GM10248 (cell line): ENCODE data around the gene PAFAH1B2.
A peak's percentile ranks its signal among the peaks of the same experiment; 100 is the strongest.

Source experiments
- CTCF ChIA-PET: fragments of 300-600 bp; sonication (Branson Sonifier 250); formaldehyde crosslinking; extraction: SDS; loops from one replicate; lab custom pipeline; 2021; ENCODE audit warnings: antibody characterized with exemption; lab: Yijun Ruan, JAX
- POLR2A ChIA-PET: fragments of 350-650 bp; sonication (Branson Sonifier 250); formaldehyde crosslinking; extraction: SDS; loops from one replicate; lab custom pipeline; 2020; ENCODE audit warnings: antibody characterized with exemption; lab: Yijun Ruan, JAX
- DNase-seq: peaks from one replicate; pipeline ENCODE4 v3.0.0; 2012; ENCODE audit errors: extremely low spot score
- CTCF ChIP-seq: IDR thresholded peaks from 2 replicates; pipeline ENCODE4 v1.5.1; 2012; ENCODE audit warnings: mild to moderate bottlenecking, low read depth; ENCODE audit errors: extremely low read depth, missing control alignments, control extremely low read depth

PAFAH1B2 gene

GRCh38 chr11:117177534-117178209 is 33.6 kb downstream of the PAFAH1B2 start:
- CTCF ChIA-PET: interaction anchor here (0.5 to 7.7 kb wide), 9 partner anchors 6 to 282 kb away, joined by 3 to 118 read pairs (median 5); partner anchors contain the start of genes PAFAH1B2 and PCSK7
- DNase-seq: no peak
- TF ChIP-seq CTCF: no peak
- POLR2A ChIA-PET: interaction anchor here (0.9 kb wide), 1 partner anchor 52 kb away, joined by 3 read pairs; no protein-coding TSS in a partner anchor

- TF ChIP-seq CTCF: no peak
- POLR2A ChIA-PET: interaction anchor here (0.6 to 1.4 kb wide), 7 partner anchors 11 to 156 kb away, joined by 3 to 5 read pairs (median 3); partner anchors contain the start of genes CEP164 and PAFAH1B2
- DNase-seq: peak; percentile 92
- CTCF ChIA-PET: interaction anchor here (0.5 to 7.7 kb wide), 13 partner anchors 7 to 282 kb away, joined by 3 to 118 read pairs (median 5); partner anchors contain the start of genes PAFAH1B2 and PCSK7
These were observed 34.3 kb downstream of the PAFAH1B2 start, which contains the start of gene SIDT2 for GRCh38 chr11:117178210-117179034. Gene SIDT2 (plus strand): TSS chr11:117178743. CDS start chr11:117179264, 521 bp downstream.

- ChIA-PET POLR2A (interaction anchor here (0.6 to 1.4 kb wide), 8 partner anchors 9 to 155 kb away, joined by 3 to 5 read pairs (median 4); partner anchors contain the start of gene PAFAH1B2), CTCF (interaction anchor here (0.8 to 7.7 kb wide), 20 partner anchors 8 to 388 kb away, joined by 3 to 118 read pairs (median 4); partner anchors contain the start of genes APOA5, PAFAH1B2, PCSK7 and SIK3)
These were observed 35.2 kb downstream of the PAFAH1B2 start for GRCh38 chr11:117179048-117179999.

GRCh38 chr11:117180020-117180419 is 35.9 kb downstream of the PAFAH1B2 start:
- POLR2A ChIA-PET: interaction anchor here (0.5 to 1.2 kb wide), 5 partner anchors 9 to 304 kb away, joined by 3 to 5 read pairs (median 5); no protein-coding TSS in a partner anchor
- CTCF ChIA-PET: interaction anchor here (0.8 to 7.7 kb wide), 23 partner anchors 9 to 389 kb away, joined by 3 to 118 read pairs (median 5); partner anchors contain the start of genes APOA5, PAFAH1B2, PCSK7 and SIK3

More at GRCh38 chr11:117179048-117179999, 35.2 kb downstream of the PAFAH1B2 start:
- no peak for TF ChIP-seq CTCF
- peak; percentile 61 for DNase-seq

More at GRCh38 chr11:117180020-117180419, 35.9 kb downstream of the PAFAH1B2 start:
- TF ChIP-seq CTCF: no peak
- peak; percentile 34 for DNase-seq
